Mesenchymal stem cell (in vitro differentiated cells and primary cell): ENCODE results near the gene CSTPP1.

Source experiments
- DNase-seq: peaks from one replicate; pipeline ENCODE4 v3.0.0-alpha.2; 2013
- H2AFZ ChIP-seq: one replicate; pipeline ENCODE4 v1.6.1; 2013; ENCODE audit warnings: low read depth, mild to moderate bottlenecking, control low read depth, inconsistent platforms, low read length, moderate library complexity
- H2AK5ac ChIP-seq: 2 replicates; pipeline ENCODE4 v1.6.1; 2013; ENCODE audit warnings: low read length, moderate library complexity, mild to moderate bottlenecking, inconsistent platforms; ENCODE audit not compliant: severe bottlenecking
- H2BK120ac ChIP-seq: one replicate; pipeline ENCODE4 v1.6.1; 2013; ENCODE audit warnings: low read depth, mild to moderate bottlenecking, inconsistent platforms, low read length, moderate library complexity
- H2BK12ac ChIP-seq, 2 experiments: one replicate each; pipeline ENCODE4 v1.6.1; 2013; ENCODE audit warnings: inconsistent platforms in 2 of 2, low read length in 2 of 2, mild to moderate bottlenecking in 2 of 2, moderate library complexity in 2 of 2, control low read depth in 1 of 2
- H2BK15ac ChIP-seq: one replicate; pipeline ENCODE4 v1.6.1; 2013; ENCODE audit warnings: mild to moderate bottlenecking, low read depth, inconsistent platforms; ENCODE audit not compliant: poor library complexity, severe bottlenecking
- H2BK5ac ChIP-seq: 2 replicates; pipeline ENCODE4 v1.6.1; 2013; ENCODE audit warnings: low read depth, mild to moderate bottlenecking, low read length, control low read depth, inconsistent platforms; ENCODE audit not compliant: poor library complexity, severe bottlenecking
- H3K14ac ChIP-seq, 2 experiments: one replicate each; pipeline ENCODE4 v1.6.1; 2013; ENCODE audit warnings: inconsistent platforms in 2 of 2, low read length in 2 of 2, control low read depth in 1 of 2, mild to moderate bottlenecking in 1 of 2, moderate library complexity in 1 of 2
- H3K18ac ChIP-seq, 2 experiments: one replicate each; pipeline ENCODE4 v1.6.1; 2013; ENCODE audit warnings: inconsistent platforms in 2 of 2, low read length in 2 of 2, control low read depth in 1 of 2, low read depth in 1 of 2, mild to moderate bottlenecking in 1 of 2
- H3K23ac ChIP-seq, 2 experiments: one replicate each; pipeline ENCODE4 v1.6.1; 2013; ENCODE audit warnings: inconsistent platforms in 2 of 2, low read length in 2 of 2, mild to moderate bottlenecking in 2 of 2, moderate library complexity in 2 of 2, control low read depth in 1 of 2
- H3K27ac ChIP-seq: 2 replicates; pipeline ENCODE4 v1.5.1; 2013; ENCODE audit warnings: mild to moderate bottlenecking, moderate library complexity, low read length, control low read depth, inconsistent platforms; ENCODE audit not compliant: poor library complexity, severe bottlenecking
- H3K27me3 ChIP-seq, 2 experiments: 2 replicates each; pipeline versions ENCODE4 v1.6.1 to v1.7.0; 2013; ENCODE audit warnings: low read length in 2 of 2, mild to moderate bottlenecking in 2 of 2, moderate library complexity in 2 of 2, control low read depth in 1 of 2, inconsistent platforms in 1 of 2; ENCODE audit not compliant: control insufficient read depth in 1 of 2, insufficient read depth in 1 of 2
- H3K36me3 ChIP-seq, 2 experiments: 2 replicates each; pipeline versions ENCODE4 v1.6.1 to v1.7.0; 2013; ENCODE audit warnings: low read length in 2 of 2, control low read depth in 1 of 2, inconsistent platforms in 1 of 2, low read depth in 1 of 2, mild to moderate bottlenecking in 1 of 2; ENCODE audit not compliant: insufficient read depth in 2 of 2, control insufficient read depth in 1 of 2
- H3K4ac ChIP-seq, 2 experiments: one replicate each; pipeline ENCODE4 v1.6.1; 2013; ENCODE audit warnings: inconsistent platforms in 2 of 2, low read length in 2 of 2, mild to moderate bottlenecking in 2 of 2, moderate library complexity in 2 of 2, control low read depth in 1 of 2, low read depth in 1 of 2
- H3K4me1 ChIP-seq: 2 replicates; pipeline ENCODE4 v1.6.1; 2013; ENCODE audit warnings: low read depth, low read length, control low read depth; ENCODE audit not compliant: control insufficient read depth, insufficient read depth
- H3K4me2 ChIP-seq: 2 replicates; pipeline ENCODE4 v1.6.1; 2013; ENCODE audit warnings: low read length, mild to moderate bottlenecking, inconsistent platforms; ENCODE audit not compliant: poor library complexity, severe bottlenecking
- H3K4me3 ChIP-seq, 2 experiments: 2 replicates each; pipeline versions ENCODE4 v1.5.1 to v1.7.0; 2013; ENCODE audit warnings: low read length in 2 of 2, mild to moderate bottlenecking in 2 of 2, control low read depth in 1 of 2, low read depth in 1 of 2; ENCODE audit not compliant: insufficient read depth in 1 of 2
- H3K79me1 ChIP-seq: replicated peaks from 2 replicates; pipeline ENCODE4 v1.6.1; 2013; ENCODE audit warnings: mild to moderate bottlenecking, control low read depth, low read length, inconsistent platforms; ENCODE audit not compliant: poor library complexity, severe bottlenecking
- H3K9ac ChIP-seq: 2 replicates; pipeline ENCODE4 v1.7.0; 2013; ENCODE audit warnings: mild to moderate bottlenecking, low read length, moderate library complexity
- H3K9me3 ChIP-seq: 2 replicates; pipeline ENCODE4 v1.7.0; 2013; ENCODE audit warnings: mild to moderate bottlenecking, low read length; ENCODE audit not compliant: control insufficient read depth
- H4K8ac ChIP-seq: one replicate; pipeline ENCODE4 v1.6.1; 2013; ENCODE audit warnings: inconsistent platforms, mild to moderate bottlenecking, low read length, moderate library complexity
- H4K91ac ChIP-seq: one replicate; pipeline ENCODE4 v1.6.1; 2013; ENCODE audit warnings: mild to moderate bottlenecking, low read length, inconsistent platforms
- WGBS: methylation state at CpG from one replicate; pipeline ENCODE4 v1.1.7; 2013; ENCODE audit warnings: mixed read lengths; 5-methylcytosine and 5-hydroxymethylcytosine counted together

CSTPP1 gene

GRCh38 chr11:46969379-46969778 is 32.8 kb downstream of the CSTPP1 start:
- H3K18ac ChIP-seq: no peak overlapping the region
- no peak for DNase-seq
- H3K4me1 ChIP-seq: no peaks in the 10 kb centered on the region
- no peak overlapping the region for H4K8ac ChIP-seq
- H3K9me3 ChIP-seq: no peaks in the 10 kb centered on the region
- WGBS: 100% methylated on average over 2 of the region's 2 CpGs
- no peak overlapping the region for H4K91ac ChIP-seq
- H3K23ac ChIP-seq: no peak overlapping the region
- H3K79me1 ChIP-seq: peaks cover 17% of the 10 kb centered on the region
- no peak overlapping the region for H3K14ac ChIP-seq
- no peaks in the 10 kb centered on the region for H3K27me3 ChIP-seq
- no peak overlapping the region for H3K4me2 ChIP-seq
- H2AFZ ChIP-seq: no peak overlapping the region
- H2BK15ac ChIP-seq: no peak overlapping the region
- H2BK12ac ChIP-seq: no peak overlapping the region
- H3K36me3 ChIP-seq: peaks cover 0 to 4% of the 10 kb centered on the region in 2 experiments
- no peak overlapping the region for H3K9ac ChIP-seq
- no peak overlapping the region for H3K4me3 ChIP-seq
- H2BK120ac ChIP-seq: no peak overlapping the region
- no peak overlapping the region for H2AK5ac ChIP-seq
- no peak overlapping the region for H3K4ac ChIP-seq
- H2BK5ac ChIP-seq: no peak overlapping the region
- H3K27ac ChIP-seq: no peak overlapping the region

GRCh38 chr11:46970913-46971625 is 34.5 kb downstream of the CSTPP1 start:
- Histone ChIP-seq H2BK12ac (no peak overlapping the region), H3K4me2 (no peak overlapping the region)

GRCh38 chr11:46972343-46972742 is 35.8 kb downstream of the CSTPP1 start:
- H3K4me1 ChIP-seq: peaks cover 2% of the 10 kb centered on the region
- H3K4me2 ChIP-seq: no peak overlapping the region
- no CpG with 5 or more reads among the region's 2 CpGs for WGBS
- no peak overlapping the region for H2AFZ ChIP-seq
- no peak overlapping the region for H3K9ac ChIP-seq
- H4K91ac ChIP-seq: no peak overlapping the region
- H3K14ac ChIP-seq: no peak overlapping the region
- H3K79me1 ChIP-seq: peaks cover 18% of the 10 kb centered on the region
- no peak overlapping the region for H2BK5ac ChIP-seq
- no peaks in the 10 kb centered on the region for H3K9me3 ChIP-seq
- H3K4ac ChIP-seq: no peak overlapping the region
- H3K18ac ChIP-seq: peak overlapping the region in 1 of 2 experiments; percentile 22
- no peak overlapping the region for H3K4me3 ChIP-seq
- H2BK120ac ChIP-seq: no peak overlapping the region
- no peak overlapping the region for H3K27ac ChIP-seq
- H2BK12ac ChIP-seq: no peak overlapping the region
- peaks cover 0 to 4% of the 10 kb centered on the region in 2 experiments for H3K36me3 ChIP-seq
- H3K27me3 ChIP-seq: no peaks in the 10 kb centered on the region
- no peak overlapping the region for H4K8ac ChIP-seq
- no peak overlapping the region for H2AK5ac ChIP-seq
- no peak for DNase-seq
- no peak overlapping the region for H3K23ac ChIP-seq
- H2BK15ac ChIP-seq: no peak overlapping the region

More at GRCh38 chr11:46970913-46971625, 34.5 kb downstream of the CSTPP1 start:
- Histone ChIP-seq H2BK15ac (no peak overlapping the region), H2BK120ac (no peak overlapping the region), H3K9ac (no peak overlapping the region), H4K8ac (no peak overlapping the region), H3K18ac (no peak overlapping the region), H4K91ac (no peak overlapping the region), H3K27ac (no peak overlapping the region), H3K4ac (no peak overlapping the region), H3K27me3 (no peaks in the 10 kb centered on the region), H3K4me3 (no peak overlapping the region), H3K4me1 (no peaks in the 10 kb centered on the region), H2AFZ (no peak overlapping the region), H2AK5ac (no peak overlapping the region), H3K79me1 (peaks cover 17% of the 10 kb centered on the region), H3K14ac (no peak overlapping the region), H3K23ac (no peak overlapping the region), H3K9me3 (no peaks in the 10 kb centered on the region), H3K36me3 (peaks cover 0 to 4% of the 10 kb centered on the region in 2 experiments), H2BK5ac (no peak overlapping the region)
- no peak for DNase-seq
- 100% methylated on average over 1 of the region's 3 CpGs for WGBS

GRCh38 chr11:46972821-46973220 is 36.3 kb downstream of the CSTPP1 start:
- Histone ChIP-seq H2AK5ac (no peak overlapping the region), H2BK15ac (no peak overlapping the region), H2BK12ac (no peak overlapping the region), H3K27me3 (no peaks in the 10 kb centered on the region), H3K18ac (no peak overlapping the region), H4K8ac (no peak overlapping the region), H3K36me3 (peaks cover 0 to 4% of the 10 kb centered on the region in 2 experiments), H3K23ac (no peak overlapping the region), H3K79me1 (peaks cover 18% of the 10 kb centered on the region), H3K4ac (no peak overlapping the region), H3K14ac (no peak overlapping the region), H2AFZ (no peak overlapping the region), H3K4me3 (no peak overlapping the region), H2BK120ac (no peak overlapping the region), H3K4me1 (peaks cover 2% of the 10 kb centered on the region), H4K91ac (no peak overlapping the region), H3K9me3 (no peaks in the 10 kb centered on the region), H3K9ac (no peak overlapping the region), H3K27ac (no peak overlapping the region), H3K4me2 (no peak overlapping the region), H2BK5ac (no peak overlapping the region)
- no peak for DNase-seq
- 84% methylated on average over 2 of the region's 2 CpGs for WGBS
